ENCODE results near the gene DMAC2L.
"Not testable (repeated sequence)": the region's sequence is repeated elsewhere in the genome, so short reads cannot be mapped to it uniquely, and the experiment has no call there.

The DMAC2L gene

DNA sequence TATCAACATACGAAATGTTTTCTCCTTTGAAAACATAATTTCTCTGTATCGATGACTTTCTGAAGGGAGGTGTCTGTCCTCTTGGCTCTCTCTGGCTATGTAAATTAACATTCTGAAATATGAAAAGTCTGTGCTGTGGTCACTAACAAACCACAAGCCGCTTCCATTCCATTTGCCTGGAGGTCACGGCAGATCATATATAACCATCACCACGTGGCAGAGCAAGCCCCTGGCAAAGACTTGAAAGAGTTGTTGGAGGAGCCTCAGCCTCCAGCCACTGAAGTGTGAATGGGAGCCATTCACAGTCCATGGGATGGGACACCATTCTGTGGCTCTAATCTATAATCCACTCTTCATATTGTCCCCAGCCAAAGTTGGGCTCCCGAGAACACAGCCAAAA is 45.0 kb downstream of the DMAC2L start:
- DNase-seq, result no peak

DNA sequence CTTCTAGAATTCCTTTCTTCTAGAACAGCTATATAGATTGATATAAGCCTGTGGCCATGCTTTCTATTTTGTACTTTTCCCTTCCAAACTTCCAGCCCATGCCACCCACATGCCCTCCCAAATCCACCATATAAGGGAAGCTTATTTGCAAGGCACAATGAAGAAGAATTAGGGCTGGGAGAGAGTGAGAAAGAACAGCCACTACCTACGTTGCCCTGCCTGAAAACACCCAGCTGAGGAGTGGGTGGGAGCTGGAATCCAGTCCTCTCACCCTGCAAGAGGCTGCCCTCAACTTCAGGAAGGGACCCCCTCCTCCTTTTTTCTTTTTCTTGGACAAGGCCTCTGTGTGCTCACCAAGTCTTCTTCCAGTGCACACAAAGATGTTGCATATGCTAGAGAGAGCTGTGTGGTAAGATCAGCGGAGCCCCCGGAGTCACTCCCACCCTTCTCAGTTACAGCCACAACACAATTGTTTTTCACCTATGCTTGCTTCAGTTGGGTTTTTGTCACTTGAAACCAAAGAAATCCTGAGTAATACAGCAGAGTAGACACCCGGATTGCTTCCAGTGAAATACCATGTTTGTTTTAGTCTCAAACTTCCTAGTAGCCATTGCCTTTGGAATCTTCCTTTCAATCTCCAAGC is 45.8 kb downstream of the DMAC2L start:
- DNase-seq, result no peak

DNA sequence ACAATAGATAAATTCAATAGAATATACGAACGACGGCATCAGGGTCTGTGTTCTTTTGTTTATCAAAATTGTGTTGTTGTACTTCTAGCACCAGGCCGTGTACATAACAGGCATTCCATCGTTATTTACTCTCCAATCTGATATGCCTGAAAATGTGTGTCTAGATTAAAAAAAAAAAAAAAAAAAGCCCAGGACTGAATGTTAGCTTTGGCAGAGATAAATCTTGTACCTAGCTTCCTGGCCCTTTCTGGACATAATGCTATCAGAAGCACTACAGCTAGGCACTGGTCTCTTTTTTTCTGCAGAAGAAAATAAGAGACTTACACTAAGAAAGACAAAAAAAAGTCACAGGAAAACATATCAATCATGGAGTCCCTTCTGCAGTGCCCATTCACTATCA is 47.5 kb downstream of the DMAC2L start:
- DNase-seq, result no peak

DNA sequence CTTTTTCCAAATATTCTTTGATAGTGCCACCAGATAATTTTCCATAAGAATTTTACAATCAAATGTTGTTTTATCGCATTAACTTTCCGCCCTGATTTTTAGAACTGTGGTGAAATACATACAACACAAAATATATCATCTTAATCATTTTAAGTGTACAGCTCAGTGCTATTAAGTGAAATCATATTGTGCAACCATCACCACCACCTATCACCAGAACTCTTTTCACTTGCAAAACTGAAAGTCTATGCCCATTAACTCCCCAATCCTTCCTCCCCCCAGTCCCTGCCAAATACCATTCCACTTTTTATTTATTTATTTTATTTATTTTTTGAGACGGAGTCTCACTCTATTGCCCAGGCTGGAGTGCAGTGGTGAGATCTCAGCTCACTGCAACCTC is 48.0 kb downstream of the DMAC2L start:
- no peak for DNase-seq

DNA sequence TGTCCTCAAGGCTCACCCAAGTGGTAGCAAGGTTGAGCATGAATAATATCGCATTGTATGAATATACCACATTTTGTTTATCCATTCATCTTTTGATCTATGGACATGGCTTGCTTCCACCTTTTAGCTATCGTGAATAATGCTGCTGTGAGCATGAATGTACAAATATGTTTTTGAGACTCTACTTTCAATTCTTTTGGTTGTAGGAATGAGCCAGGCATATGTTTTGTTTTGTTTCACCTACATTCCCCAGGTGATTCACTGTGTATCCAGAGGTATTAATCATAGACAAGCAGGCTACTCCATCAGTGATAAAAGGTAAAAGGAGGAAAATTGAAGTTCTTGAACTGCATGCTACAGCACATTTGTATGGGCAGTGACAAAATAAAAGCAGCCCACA is 48.7 kb downstream of the DMAC2L start:
- DNase-seq, result no peak

DNA sequence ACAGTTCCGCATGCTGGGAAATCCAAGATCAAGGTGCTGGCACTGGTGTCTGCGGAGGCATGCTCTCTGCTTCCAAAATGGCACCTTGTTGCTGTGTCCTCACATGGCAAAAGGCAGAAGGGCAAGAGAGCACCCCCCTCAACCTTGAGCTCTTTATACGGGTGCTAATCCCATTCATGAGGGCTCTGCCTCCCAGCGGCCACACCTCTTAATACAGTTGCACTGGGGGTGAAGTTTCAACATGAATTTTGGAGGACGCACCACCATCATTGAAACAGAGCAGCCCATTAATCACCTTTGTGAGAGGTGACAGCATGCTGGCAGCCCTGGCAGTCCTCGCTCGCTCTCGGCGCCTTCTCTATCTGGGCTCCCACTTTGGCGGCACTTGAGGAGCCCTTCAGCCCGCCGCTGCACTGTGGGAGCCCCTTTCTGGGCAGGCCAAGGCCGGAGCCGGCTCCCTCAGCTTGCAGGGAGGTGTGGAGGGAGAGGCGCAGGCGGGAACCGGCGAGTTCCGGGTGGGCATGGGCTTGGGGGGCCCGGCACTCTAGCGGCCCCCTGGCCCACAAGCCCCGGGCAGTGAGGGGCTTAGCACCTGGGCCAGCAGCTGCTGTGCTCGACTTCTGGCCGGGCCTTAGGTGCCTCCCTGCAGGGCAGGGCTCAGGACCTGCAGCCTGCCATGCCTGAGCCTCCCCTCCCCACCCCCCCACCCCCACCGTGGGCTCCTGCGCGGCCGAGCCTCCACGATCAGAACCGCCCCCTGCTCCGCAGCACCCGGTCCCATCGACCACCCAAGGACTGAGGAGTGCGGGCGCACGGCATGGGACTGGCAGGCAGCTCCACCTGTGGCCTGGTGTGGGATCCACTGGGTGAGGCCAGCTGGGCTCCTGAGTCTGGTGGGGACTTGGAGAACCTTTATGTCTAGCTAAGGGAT is 49.6 kb downstream of the DMAC2L start:
- DNase-seq, result not testable (repeated sequence)

DNA sequence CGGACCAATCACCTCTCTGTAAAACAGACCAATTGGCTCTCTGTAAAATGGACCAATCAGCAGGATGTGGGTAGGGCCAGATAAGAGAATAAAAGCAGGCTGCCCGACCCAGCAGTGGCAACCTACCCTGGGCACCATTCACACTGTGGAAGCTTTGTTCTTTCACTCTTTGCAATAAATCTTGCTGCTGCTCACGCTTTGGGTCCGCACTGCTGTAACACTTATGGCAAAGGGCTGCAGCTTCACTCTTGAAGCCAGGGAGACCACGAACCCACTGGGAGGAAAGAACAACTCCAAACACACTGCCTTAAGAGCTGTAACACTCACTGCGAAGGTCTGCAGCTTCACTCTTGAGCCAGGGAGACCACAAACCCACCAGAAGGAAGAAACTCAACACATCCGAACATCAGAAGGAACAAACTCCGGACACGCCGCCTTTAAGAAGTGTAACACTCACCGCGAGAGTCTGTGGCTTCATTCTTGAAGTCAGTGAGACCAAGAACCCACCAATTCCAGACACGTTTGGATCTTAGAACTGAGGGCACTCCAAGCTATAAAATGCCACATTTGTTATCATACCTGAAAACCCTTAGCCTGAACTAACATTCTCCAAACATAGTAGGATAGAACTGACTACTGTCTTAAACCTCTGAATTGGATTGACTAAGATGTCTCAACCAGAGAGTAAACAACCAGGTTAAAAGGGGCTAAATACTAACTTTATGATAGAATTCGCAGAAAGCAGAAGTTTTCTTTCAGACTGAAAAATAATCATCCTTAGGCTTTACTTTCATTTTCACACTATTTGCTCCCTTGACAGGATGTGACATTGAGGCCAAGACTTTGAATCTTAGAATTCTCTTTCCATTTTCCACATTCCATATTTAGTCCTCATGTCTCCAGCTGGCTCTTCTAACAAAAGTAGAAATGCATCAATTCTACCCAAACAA is 50.9 kb downstream of the DMAC2L start:
- DNase-seq, result no peak

DNA sequence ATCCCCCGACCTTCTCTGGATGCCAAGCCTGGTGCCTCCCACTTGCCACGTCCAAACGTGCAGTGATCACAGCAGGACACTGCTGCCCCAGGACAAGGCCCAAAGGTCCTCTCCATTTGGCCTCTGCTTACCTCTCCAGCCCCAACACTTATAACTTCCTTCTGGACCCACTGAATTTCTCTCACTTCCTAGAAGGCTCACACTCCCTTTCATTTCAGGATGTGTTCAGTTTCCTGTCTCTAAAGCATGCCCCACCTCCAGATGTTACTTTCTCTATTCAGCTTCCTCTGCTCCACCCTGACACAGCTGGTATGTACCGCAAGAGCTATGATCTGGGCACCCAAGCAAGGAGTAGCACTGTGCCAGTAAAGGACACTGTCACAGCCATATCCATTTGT is 51.6 kb downstream of the DMAC2L start:
- DNase-seq, result peak; percentile 20

DNA sequence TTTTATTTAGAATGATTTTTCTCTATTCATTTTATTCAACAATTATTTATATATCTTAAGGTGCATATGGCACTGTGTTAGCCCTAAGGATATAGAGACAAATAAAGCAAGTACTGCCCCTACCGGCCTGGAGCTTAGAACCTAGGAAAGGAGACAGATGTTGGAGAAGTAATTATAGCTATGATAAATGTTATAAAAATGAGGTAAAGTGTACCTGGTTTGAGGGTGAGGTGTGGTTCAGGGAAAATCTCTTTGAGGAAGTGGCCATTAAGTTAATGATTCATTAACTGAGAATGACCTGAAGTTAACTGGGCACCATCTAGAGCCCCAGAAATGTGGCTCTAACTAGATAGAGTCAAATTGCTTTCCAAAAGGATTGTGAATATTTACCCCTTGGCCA is 52.7 kb downstream of the DMAC2L start:
- DNase-seq, result no peak

DNA sequence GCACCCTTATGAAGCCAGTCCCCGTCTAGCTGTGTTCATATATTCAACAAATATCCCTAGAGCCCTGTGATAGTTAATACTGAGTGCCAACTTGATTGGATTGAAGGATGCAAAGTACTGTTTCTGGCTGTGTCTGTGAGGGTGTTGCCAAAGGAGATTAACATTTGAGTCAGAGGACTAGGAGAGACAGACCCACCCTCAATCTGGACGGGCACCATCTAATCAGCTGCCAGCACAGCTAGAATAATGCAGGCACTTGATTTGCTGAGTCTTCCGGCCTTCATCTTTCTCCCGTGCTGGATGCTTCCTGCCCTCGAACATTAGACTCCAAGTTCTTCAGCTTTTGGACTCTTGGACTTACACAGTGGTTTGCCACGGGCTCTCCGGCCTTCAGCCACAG is 53.4 kb downstream of the DMAC2L start:
- DNase-seq, result not testable (repeated sequence)

DNA sequence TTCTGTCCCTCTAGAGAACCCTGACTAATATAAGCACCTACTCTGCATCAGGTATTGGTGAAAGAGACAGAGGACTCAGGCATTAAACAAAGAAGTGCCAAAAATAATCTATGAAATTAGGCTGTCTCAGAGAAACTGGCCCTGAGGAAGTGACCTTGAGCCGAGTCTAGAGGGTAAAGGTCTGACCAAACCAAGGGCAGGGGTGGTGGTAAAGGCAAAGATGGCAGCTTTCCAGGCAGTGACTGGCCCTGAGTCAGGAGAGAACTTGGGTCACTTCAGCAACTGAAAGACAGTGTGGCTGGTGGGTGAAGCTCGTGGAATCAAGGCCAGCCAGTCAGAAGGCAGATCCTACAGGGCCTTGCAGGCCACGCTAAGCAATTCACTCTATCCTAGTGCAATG is 54.0 kb downstream of the DMAC2L start:
- DNase-seq, result no peak

DNA sequence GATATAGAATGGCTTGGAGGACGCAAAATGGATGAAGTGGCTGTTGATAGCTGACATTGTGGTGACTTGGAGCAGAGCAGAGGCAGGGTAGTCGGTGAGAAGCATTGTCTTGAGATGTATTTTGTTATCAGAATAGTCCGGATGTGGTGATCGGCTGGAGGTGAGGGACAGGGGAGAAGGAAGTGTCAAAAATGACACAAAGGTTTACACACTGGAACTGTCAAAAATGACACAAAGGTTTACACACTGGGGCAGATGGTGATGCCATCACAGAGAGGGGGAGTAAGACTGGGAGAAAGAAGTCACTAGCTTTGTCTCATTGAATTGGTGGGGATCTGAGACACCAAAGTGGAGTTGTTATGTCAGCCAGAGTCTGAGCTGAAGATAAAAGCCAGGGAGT is 54.5 kb downstream of the DMAC2L start:
- DNase-seq, result no peak

DNA sequence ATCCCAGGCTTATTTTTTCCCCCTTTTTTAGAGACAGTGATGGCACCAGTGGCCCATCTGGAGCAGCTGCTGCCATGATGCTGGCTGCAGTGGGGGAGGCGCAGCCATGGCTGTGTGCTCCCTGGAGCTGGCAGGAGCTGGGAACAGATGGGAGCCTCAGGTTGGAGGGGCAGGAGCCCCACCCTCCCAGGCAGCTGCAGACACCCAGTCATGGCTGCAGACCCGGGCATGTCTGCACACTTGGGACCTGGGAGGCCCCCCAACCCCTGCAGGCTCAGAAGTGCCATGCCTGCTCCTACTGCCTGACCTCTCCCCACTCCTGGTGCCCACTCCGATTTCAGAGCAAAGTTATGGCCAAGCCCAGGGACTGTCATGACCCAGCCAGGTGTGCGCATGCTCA is 59.4 kb downstream of the DMAC2L start:
- no peak for DNase-seq

DNA sequence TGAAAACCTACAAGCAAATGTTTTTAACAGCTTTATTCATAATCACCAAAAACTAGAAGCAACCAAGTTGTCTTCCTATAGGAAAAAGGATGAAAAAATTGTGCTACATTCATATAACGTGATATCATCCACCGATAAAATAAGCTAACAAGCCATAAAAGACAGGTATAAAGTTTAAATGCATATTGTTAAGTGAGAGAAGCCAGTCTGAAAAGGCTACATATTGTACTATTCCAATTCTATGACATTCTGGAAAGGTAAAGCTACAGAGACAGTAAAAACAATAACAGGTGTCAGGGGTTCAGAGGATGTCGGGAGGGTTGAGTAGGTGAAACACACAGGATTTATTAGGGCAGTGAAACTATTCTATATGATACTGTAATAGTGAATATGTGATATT is 61.8 kb downstream of the DMAC2L start:
- DNase-seq, result no peak

DNA sequence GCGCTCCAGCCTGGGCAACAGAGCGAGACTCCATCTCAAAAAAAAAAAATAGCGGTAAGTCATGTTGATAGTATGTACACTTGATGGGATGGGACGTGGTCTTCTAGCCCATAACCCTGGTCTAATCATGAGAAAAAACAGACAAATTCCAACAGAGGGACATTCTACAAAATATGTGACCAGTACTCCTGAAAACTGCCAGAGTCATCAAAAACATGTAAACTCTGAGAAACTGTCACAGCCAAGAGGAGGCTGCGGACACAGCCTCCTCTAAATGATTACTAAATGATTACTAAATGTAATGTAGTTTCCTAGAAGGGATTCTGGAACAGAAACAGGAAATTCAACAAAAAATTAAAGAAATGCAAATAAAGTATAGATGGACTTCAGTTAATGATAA is 63.6 kb downstream of the DMAC2L start:
- no peak for DNase-seq
